A549 (cell line): ENCODE measurements around the gene TMEM175. TPM values are rescaled to one million over a fixed set of nuclear protein-coding genes. Genes with fewer than 3 reads are reported as not detected.

Experiments used
- ATAC-seq, 2 experiments: fragments of 200-7000 bp in 1 of 2; fragments of >200 bp in 1 of 2; cut with Nextera tagmentation in 1 of 2; cut with Tn5 transposase in 1 of 2; 3 replicates each; pipeline versions ENCODE4 v1.8.0 to v1.9.1; 2018 to 2020; ENCODE audit warnings: mild to moderate bottlenecking in 1 of 2, moderate library complexity in 1 of 2
- CTCF ChIA-PET: fragments of 300-600 bp; sonication (Branson Sonifier 250); formaldehyde crosslinking; extraction: SDS; loops from one replicate; lab custom pipeline; 2021; ENCODE audit warnings: antibody characterized with exemption, inconsistent platforms; lab: Yijun Ruan, JAX
- POLR2A ChIA-PET: fragments of 350-600 bp; formaldehyde crosslinking; extraction: SDS; loops from one replicate; lab custom pipeline; 2021; ENCODE audit warnings: antibody characterized with exemption, inconsistent platforms; lab: Yijun Ruan, JAX
- DNase-seq, 2 experiments: peaks; one replicate each; pipeline versions ENCODE4 v3.0.0 to v3.0.0-alpha.2; 2011 to 2016; ENCODE audit warnings: low read depth in 1 of 2, low spot score in 1 of 2
- FAIRE-seq: peaks from 2 replicates; lab custom pipeline; 2011; peaks lifted over from hg19 to GRCh38; lab: Jason Lieb, UNC
- H3K27ac ChIP-seq, 2 experiments: fragments of >200 bp; sonication (Bioruptor Twin); formaldehyde crosslinking; 3 replicates each; pipeline ENCODE4 v1.5.1; 2016 to 2017
- H3K4me1 ChIP-seq: fragments of >200 bp; sonication (Bioruptor Twin); formaldehyde crosslinking; 3 replicates; pipeline ENCODE4 v1.6.1; 2016
- H3K4me2 ChIP-seq: fragments of >200 bp; sonication (Bioruptor Twin); formaldehyde crosslinking; 3 replicates; pipeline ENCODE4 v1.6.1; 2016
- H3K4me3 ChIP-seq: fragments of >200 bp; sonication (Bioruptor Twin); formaldehyde crosslinking; 3 replicates; pipeline ENCODE4 v1.5.1; 2016
- H3K9me3 ChIP-seq: fragments of >200 bp; sonication (Bioruptor Twin); formaldehyde crosslinking; 3 replicates; pipeline ENCODE4 v1.6.1; 2016
- ATOH8 ChIP-seq: fragments of 250-450 bp; sonication (Bioruptor Pico); IDR thresholded peaks from 2 replicates; pipeline ENCODE4 v1.5.0; 2020; ENCODE audit warnings: low read depth, mild to moderate bottlenecking, moderate library complexity
- BCL3 ChIP-seq: fragments of >200 bp; sonication (Bioruptor Twin); formaldehyde crosslinking; IDR thresholded peaks from 3 replicates; pipeline ENCODE4 v1.6.1; 2016
- CBX8 ChIP-seq: fragments of 200-600 bp; sonication (generic); IDR thresholded peaks from 2 replicates; pipeline ENCODE4 v1.6.1; 2016
- CEBPB ChIP-seq, 2 experiments: fragments of >200 bp in 1 of 2; sonication (Bioruptor Twin) in 1 of 2; formaldehyde crosslinking in 1 of 2; IDR thresholded peaks; 2 replicates each; pipeline ENCODE4 v1.6.1; 2012 to 2016
- CHD4 ChIP-seq: fragments of 200-600 bp; sonication (generic); IDR thresholded peaks from 2 replicates; pipeline ENCODE4 v1.6.1; 2016; ENCODE audit warnings: antibody characterized with exemption, mild to moderate bottlenecking, borderline replicate concordance
- E2F6 ChIP-seq: IDR thresholded peaks from 2 replicates; pipeline ENCODE4 v1.6.1; 2012; ENCODE audit warnings: low read depth, borderline replicate concordance
- FOSB ChIP-seq: fragments of 250-450 bp; sonication (Bioruptor Pico); IDR thresholded peaks from 2 replicates; pipeline ENCODE4 v1.5.0; 2020; ENCODE audit warnings: mild to moderate bottlenecking, moderate library complexity
- FOSL2 ChIP-seq, 2 experiments: fragments of 450-650 bp in 1 of 2; fragments of >200 bp in 1 of 2; sonication (Bioruptor Twin) in 1 of 2; formaldehyde crosslinking; IDR thresholded peaks; 2 replicates each; pipeline versions ENCODE4 v1.5.0 to v1.6.1; 2016 to 2020; ENCODE audit warnings: mild to moderate bottlenecking in 1 of 2, moderate library complexity in 1 of 2
- HDAC2 ChIP-seq: fragments of 200-600 bp; sonication (generic); IDR thresholded peaks from 2 replicates; pipeline ENCODE4 v1.6.1; 2016
- HEYL ChIP-seq: fragments of 250-450 bp; sonication (Bioruptor Pico); IDR thresholded peaks from 2 replicates; pipeline ENCODE4 v1.8.0; 2021; ENCODE audit warnings: mild to moderate bottlenecking, moderate library complexity
- HOXB13 ChIP-seq: fragments of 250-450 bp; sonication (Bioruptor Pico); IDR thresholded peaks from 2 replicates; pipeline ENCODE4 v1.5.0; 2020; ENCODE audit warnings: low read depth, mild to moderate bottlenecking, moderate library complexity
- HOXB5 ChIP-seq: fragments of 250-450 bp; sonication (Bioruptor Pico); IDR thresholded peaks from 2 replicates; pipeline ENCODE4 v1.5.0; 2020; ENCODE audit warnings: mild to moderate bottlenecking, moderate library complexity
- JUN ChIP-seq, 2 experiments: fragments of >200 bp; sonication (Bioruptor Twin); formaldehyde crosslinking; IDR thresholded peaks; 2 replicates in 1 of 2; 3 replicates in 1 of 2; pipeline ENCODE4 v1.6.1; 2016 to 2017
- JUNB ChIP-seq: fragments of >200 bp; sonication (Bioruptor Twin); formaldehyde crosslinking; IDR thresholded peaks from 2 replicates; pipeline ENCODE4 v1.6.1; 2016
- KDM5A ChIP-seq: fragments of 200-600 bp; sonication (generic); IDR thresholded peaks from 2 replicates; pipeline ENCODE4 v1.6.1; 2016; ENCODE audit warnings: antibody characterized with exemption, mild to moderate bottlenecking
- MAFK ChIP-seq: fragments of 450-650 bp; IDR thresholded peaks from 2 replicates; pipeline ENCODE4 v1.6.1; 2014; ENCODE audit not compliant: partially characterized antibody
- MAZ ChIP-seq: fragments of 150-350 bp; IDR thresholded peaks from 2 replicates; pipeline ENCODE4 v1.6.1; 2014; ENCODE audit warnings: antibody characterized with exemption, low read depth, low read length, borderline replicate concordance
- NR3C1 ChIP-seq: fragments of >200 bp; sonication (Bioruptor Twin); formaldehyde crosslinking; IDR thresholded peaks from 3 replicates; pipeline ENCODE4 v1.6.1; 2017
- RFX5 ChIP-seq: fragments of 450-650 bp; IDR thresholded peaks from 2 replicates; pipeline ENCODE4 v1.7.1; 2014; ENCODE audit warnings: antibody characterized with exemption, mild to moderate bottlenecking, moderate library complexity
- RNF2 ChIP-seq: fragments of 200-600 bp; sonication (generic); IDR thresholded peaks from 2 replicates; pipeline ENCODE4 v1.6.1; 2016; ENCODE audit warnings: low read depth, mild to moderate bottlenecking, antibody characterized with exemption, moderate library complexity, borderline replicate concordance
- TFCP2L1 ChIP-seq: fragments of 250-450 bp; sonication (Bioruptor Pico); IDR thresholded peaks from 2 replicates; pipeline ENCODE4 v1.5.0; 2021; ENCODE audit warnings: mild to moderate bottlenecking
- ZFP36 ChIP-seq: fragments of 450-650 bp; IDR thresholded peaks from 2 replicates; pipeline ENCODE4 v1.6.1; 2014; ENCODE audit warnings: borderline replicate concordance; ENCODE audit not compliant: partially characterized antibody
- WGBS: methylation state at CpG from one replicate; pipeline ENCODE4 v1.1.6; 2017; ENCODE audit errors: missing lambda C conversion rate; 5-methylcytosine and 5-hydroxymethylcytosine counted together
- polyA plus RNA-seq, 4 experiments: library from polyadenylated mRNA; depleted of rRNA in 3 of 4; stranded (reverse); fragments of >200 nt; fragmentation: RNase III in 1 of 4; extraction: RNeasy Plus Mini Kit Qiagen cat#74134 plus additional on column Dnase treatment in 1 of 4; gene quantifications; 2 replicates in 3 of 4; 3 replicates in 1 of 4; pipeline ENCODE4 v1.2.3, GENCODE V29; 2011 to 2017
- TF ChIP-seq, protein P1 (sequence below): fragments of 250-450 bp; sonication (Bioruptor Pico); IDR thresholded peaks from 2 replicates; pipeline ENCODE4 v1.5.0; 2021; ENCODE audit warnings: mild to moderate bottlenecking, moderate library complexity, borderline replicate concordance
- TF ChIP-seq, protein P2 (sequence below): fragments of 150-350 bp; IDR thresholded peaks from 2 replicates; pipeline ENCODE4 v1.6.1; 2014; ENCODE audit warnings: low read depth, mild to moderate bottlenecking, low read length
- TF ChIP-seq, protein P3 (sequence below): IDR thresholded peaks from 2 replicates; pipeline ENCODE4 v1.6.1; 2012
- TF ChIP-seq, protein P4 (sequence below): fragments of 200-600 bp; sonication (generic); IDR thresholded peaks from 2 replicates; pipeline ENCODE4 v1.6.1; 2016; ENCODE audit warnings: antibody characterized with exemption, mild to moderate bottlenecking, moderate library complexity

Gene TMEM175
- polyA plus RNA-seq, 2 of the 4 experiments (the other 2 are of a cell fraction), result 15.7 to 19.4 TPM

- Histone ChIP-seq H3K27ac (no peak overlapping the region), H3K4me3 (no peak overlapping the region), H3K4me2 (no peak overlapping the region), H3K9me3 (no peaks in the 10 kb centered on the region), H3K4me1 (no peaks in the 10 kb centered on the region)
- CTCF ChIA-PET, result no interaction called here
- FAIRE-seq, result no peak
- POLR2A ChIA-PET, result no interaction called here
- ATAC-seq, result no peak
- WGBS, result 90% methylated on average over 6 of the region's 10 CpGs
- TF ChIP-seq NR3C1 (no peak), JUNB (no peak), HDAC2 (no peak), BCL3 (no peak), ATOH8 (CRISPR knock-in tag) (no peak), KDM5A (no peak), CEBPB (IDR thresholded peaks at IDR 0.05) (no peak), RNF2 (no peak), JUN (IDR thresholded peaks at IDR 0.05) (no peak), HEYL (CRISPR knock-in tag) (no peak)
- TF ChIP-seq, protein P1, sequence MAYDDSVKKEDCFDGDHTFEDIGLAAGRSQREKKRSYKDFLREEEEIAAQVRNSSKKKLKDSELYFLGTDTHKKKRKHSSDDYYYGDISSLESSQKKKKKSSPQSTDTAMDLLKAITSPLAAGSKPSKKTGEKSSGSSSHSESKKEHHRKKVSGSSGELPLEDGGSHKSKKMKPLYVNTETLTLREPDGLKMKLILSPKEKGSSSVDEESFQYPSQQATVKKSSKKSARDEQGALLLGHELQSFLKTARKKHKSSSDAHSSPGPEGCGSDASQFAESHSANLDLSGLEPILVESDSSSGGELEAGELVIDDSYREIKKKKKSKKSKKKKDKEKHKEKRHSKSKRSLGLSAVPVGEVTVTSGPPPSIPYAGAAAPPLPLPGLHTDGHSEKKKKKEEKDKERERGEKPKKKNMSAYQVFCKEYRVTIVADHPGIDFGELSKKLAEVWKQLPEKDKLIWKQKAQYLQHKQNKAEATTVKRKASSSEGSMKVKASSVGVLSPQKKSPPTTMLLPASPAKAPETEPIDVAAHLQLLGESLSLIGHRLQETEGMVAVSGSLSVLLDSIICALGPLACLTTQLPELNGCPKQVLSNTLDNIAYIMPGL (CRISPR knock-in tag), result no peak
- DNase-seq, result no peak
These were observed 46.9 kb upstream of the TMEM175 start for GRCh38 chr4:885353-885752.

- Histone ChIP-seq H3K4me1 (no peaks in the 10 kb centered on the region), H3K9me3 (no peaks in the 10 kb centered on the region), H3K4me3 (no peak overlapping the region), H3K27ac (no peak overlapping the region), H3K4me2 (no peak overlapping the region)
- ATAC-seq (no peak), FAIRE-seq (no peak), DNase-seq (no peak)
- 91% methylated on average over 7 of the region's 9 CpGs for WGBS
- ChIA-PET CTCF (no interaction called here), POLR2A (no interaction called here)
- no peak for TF ChIP-seq FOSB
- TF ChIP-seq, protein P2, sequence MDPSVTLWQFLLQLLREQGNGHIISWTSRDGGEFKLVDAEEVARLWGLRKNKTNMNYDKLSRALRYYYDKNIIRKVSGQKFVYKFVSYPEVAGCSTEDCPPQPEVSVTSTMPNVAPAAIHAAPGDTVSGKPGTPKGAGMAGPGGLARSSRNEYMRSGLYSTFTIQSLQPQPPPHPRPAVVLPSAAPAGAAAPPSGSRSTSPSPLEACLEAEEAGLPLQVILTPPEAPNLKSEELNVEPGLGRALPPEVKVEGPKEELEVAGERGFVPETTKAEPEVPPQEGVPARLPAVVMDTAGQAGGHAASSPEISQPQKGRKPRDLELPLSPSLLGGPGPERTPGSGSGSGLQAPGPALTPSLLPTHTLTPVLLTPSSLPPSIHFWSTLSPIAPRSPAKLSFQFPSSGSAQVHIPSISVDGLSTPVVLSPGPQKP, result no peak
- TF ChIP-seq CBX8, result no peak
- no peak for TF ChIP-seq MAZ
- no peak for TF ChIP-seq FOSL2 (IDR thresholded peaks at IDR 0.05)
- TF ChIP-seq FOSL2 (CRISPR knock-in tag; IDR thresholded peaks at IDR 0.05), result no peak
- no peak for TF ChIP-seq KDM5A
- TF ChIP-seq E2F6, result no peak
- no peak for TF ChIP-seq HOXB13
- TF ChIP-seq MAFK, result no peak
- TF ChIP-seq ATOH8 (CRISPR knock-in tag), result no peak
- no peak for TF ChIP-seq JUNB
- TF ChIP-seq CHD4, result no peak
- TF ChIP-seq, protein P3, sequence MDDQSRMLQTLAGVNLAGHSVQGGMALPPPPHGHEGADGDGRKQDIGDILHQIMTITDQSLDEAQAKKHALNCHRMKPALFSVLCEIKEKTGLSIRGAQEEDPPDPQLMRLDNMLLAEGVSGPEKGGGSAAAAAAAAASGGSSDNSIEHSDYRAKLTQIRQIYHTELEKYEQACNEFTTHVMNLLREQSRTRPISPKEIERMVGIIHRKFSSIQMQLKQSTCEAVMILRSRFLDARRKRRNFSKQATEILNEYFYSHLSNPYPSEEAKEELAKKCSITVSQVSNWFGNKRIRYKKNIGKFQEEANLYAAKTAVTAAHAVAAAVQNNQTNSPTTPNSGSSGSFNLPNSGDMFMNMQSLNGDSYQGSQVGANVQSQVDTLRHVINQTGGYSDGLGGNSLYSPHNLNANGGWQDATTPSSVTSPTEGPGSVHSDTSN, result no peak
- TF ChIP-seq TFCP2L1 (CRISPR knock-in tag), result no peak
- no peak for TF ChIP-seq RNF2
- TF ChIP-seq RFX5, result no peak
- no peak for TF ChIP-seq ZFP36
- TF ChIP-seq HDAC2, result no peak
- no peak for TF ChIP-seq HOXB5 (CRISPR knock-in tag)
- TF ChIP-seq, protein P4, sequence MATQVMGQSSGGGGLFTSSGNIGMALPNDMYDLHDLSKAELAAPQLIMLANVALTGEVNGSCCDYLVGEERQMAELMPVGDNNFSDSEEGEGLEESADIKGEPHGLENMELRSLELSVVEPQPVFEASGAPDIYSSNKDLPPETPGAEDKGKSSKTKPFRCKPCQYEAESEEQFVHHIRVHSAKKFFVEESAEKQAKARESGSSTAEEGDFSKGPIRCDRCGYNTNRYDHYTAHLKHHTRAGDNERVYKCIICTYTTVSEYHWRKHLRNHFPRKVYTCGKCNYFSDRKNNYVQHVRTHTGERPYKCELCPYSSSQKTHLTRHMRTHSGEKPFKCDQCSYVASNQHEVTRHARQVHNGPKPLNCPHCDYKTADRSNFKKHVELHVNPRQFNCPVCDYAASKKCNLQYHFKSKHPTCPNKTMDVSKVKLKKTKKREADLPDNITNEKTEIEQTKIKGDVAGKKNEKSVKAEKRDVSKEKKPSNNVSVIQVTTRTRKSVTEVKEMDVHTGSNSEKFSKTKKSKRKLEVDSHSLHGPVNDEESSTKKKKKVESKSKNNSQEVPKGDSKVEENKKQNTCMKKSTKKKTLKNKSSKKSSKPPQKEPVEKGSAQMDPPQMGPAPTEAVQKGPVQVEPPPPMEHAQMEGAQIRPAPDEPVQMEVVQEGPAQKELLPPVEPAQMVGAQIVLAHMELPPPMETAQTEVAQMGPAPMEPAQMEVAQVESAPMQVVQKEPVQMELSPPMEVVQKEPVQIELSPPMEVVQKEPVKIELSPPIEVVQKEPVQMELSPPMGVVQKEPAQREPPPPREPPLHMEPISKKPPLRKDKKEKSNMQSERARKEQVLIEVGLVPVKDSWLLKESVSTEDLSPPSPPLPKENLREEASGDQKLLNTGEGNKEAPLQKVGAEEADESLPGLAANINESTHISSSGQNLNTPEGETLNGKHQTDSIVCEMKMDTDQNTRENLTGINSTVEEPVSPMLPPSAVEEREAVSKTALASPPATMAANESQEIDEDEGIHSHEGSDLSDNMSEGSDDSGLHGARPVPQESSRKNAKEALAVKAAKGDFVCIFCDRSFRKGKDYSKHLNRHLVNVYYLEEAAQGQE, result no peak
These were observed 46.0 kb upstream of the TMEM175 start for GRCh38 chr4:886244-886643.
